ENCODE data around the gene UTP11.

The UTP11 gene

DNA sequence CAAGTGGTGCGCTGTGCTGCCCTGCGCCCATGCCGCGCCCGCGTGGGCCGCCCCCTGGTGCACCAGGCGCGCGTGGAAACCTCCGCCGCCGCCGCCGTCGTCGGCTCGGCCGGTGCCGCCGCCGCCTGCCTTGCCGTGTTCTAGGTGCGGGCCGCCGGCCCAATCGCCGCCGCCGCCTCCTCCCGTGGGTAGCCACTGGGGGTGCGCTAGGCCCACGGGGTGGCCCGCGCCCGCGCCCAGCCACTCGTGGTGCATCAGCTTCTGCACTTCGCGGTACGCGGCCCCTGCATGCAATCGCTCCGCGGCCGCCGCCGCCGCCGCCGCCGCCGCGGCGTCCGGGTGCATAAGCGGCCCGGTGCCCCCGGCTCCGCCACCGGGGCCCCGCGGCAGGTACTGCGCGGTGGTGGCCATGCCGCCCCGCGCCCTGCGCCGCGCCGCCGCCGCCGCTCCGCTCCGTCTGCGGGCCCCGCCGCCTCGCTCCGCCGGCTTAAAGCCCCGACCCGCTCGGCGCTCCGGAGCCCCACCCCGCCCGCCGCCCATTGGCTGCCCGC, 33.9 kb downstream of the UTP11 start, which contains the start of gene POU3F1:
Gene POU3F1, minus strand, starts transcription at position 461 of the 551 bp plus-strand sequence. Its CDS starts 50 bp downstream, at position 411.
- no peak for DNase-seq (ENCODE audit: low read depth)

DNA sequence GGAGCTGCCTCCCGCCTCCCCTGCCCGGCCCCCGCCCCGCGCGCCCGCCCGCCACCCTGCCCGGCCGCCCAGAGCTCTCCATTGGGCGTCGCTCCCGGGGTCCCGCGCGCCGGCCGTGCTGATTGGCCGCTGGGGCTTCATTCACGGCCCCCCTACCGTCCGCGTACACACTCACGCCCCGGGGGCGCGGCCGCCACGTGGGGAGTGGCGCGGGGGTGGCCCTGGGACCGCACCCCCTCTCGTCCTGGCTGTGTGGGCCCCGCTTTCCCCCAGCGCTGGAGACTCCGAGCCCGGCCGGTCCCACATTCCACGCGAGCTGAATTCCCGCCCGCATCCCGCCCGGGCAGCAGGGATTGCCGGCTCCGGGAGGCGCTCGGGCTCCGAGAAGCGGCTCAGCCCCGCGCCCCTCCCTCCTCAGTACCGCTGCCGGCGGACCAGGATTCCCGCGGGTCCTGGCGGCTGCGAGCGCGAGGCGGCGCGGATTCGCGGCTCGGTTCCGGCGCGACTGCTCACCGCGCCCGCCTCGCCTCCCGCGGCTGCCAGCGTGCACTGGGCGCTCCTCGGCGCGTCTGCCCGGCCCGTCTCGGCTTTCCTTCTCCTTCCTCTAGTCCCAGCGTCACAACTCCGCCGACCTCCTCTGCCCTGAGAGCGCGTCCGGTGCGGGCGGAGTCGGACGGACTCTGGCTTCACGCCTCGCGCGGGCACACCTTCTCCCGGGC, 34.5 kb downstream of the UTP11 start:
- DNase-seq (ENCODE audit: low read depth) = no peak

DNA sequence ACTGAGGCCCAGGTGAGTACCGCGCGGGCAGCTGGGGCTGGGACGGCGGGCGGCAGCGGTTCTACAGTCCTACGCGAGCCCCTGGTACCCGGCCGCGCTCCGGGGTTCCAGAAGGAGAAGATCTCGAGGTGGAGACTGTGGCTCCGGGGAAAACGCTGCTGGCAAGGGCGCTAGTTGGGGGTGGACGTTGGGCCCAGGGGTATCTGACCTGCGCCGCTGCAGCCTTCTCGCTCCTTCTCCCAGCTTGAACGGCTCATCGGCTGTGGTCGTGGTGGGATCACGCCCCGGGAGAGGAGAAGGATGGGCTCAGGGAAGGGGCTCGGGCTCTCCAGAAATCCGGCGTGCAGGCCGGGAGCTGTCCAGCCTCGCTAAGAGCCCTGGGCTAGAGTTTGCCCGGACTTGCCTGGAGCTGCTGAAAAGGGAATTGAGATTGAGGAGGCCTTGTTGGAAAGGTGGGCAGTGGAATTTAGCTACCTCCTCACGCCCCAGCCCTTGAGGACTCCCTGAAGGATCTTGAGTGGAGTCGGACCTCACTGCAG, 35.1 kb downstream of the UTP11 start:
- no peak for DNase-seq (ENCODE audit: low read depth)

DNA sequence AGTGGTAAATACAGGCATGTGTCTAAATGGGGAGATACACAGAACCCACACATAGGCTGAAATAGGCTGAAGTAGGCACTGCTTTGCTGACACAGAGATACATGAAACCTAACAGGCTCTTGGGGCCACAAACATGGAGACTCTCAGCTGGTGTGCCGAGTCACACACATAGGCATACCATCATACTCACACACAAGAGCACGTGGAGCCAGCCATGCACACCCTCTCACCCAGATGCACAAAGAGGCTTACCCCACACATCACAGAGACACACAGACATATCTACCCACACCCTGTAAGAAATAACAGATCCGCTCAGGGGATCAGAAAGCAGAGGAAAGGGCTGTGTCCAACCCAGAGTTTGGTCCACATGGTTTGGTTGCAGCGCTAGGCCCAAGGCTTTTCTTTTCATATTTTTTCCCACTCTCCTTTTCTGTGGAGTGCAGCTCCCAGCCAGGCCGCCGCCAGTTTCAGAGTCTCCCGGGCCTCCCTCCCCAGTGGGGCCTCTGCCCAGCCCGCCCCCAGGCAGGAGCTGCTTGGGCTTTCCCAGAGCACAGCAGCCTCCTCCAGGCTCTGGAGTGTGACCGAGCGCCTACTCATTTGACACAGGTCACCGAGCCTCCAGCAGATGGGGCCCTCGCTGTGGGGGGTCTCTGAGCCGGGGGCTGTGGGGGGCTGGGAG, 38.0 kb downstream of the UTP11 start:
- DNase-seq (ENCODE audit: low read depth) = no peak

DNA sequence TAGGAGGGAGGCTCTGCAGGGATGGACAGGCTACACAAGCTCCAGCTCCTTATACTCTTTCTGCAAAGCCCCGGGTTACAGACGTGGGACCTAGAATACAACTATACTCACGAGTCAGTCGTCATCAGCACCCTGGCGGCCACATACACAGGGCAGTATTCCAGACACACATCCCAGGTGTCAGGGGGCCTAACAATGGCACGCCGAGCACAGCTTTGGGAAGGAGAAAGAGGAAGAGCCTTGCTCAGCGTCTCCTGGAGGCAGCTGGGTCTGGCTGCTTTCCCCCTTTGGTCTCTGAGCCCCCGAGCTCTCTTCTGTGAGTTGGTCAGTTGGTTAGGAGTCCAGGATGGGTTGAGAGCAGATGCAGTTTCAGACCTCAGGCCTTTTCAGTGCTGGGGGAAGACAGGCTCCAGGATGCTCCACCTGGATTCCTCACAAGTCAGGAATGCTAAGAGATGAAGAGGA, 38.6 kb downstream of the UTP11 start:
- DNase-seq (ENCODE audit: low read depth) = no peak

DNA sequence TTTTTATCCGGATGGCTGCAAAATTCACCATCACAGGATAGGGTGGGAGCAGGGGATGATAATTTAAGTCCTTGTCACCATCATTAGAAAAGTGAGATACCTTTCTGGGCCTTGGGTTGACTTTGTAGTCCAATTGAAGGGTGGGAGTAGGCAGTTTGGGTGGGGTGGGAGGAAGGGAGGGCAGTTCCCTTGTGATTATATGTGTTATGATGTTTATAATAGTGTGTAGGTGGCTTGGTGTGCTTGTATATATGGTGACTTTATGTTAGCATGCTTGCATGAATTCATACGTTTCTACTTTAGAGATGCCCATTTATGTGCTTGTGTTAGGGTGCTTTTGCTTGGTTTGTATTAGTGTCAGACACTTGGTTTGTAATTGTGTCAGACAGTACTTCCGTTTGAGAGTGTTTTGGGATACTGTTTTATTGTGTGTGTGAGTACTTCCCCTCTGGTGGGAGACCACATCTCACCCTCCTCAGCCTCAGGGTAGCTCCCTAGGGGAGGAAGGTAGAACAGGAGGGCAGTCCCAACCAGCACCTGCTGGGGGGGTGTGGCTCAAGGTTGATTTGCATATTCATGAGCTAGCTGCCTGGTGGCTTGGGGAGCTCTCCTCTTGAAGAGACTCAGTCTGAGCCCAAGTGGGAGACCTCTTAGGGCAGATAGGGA, 40.3 kb downstream of the UTP11 start:
- no peak for DNase-seq (ENCODE audit: low read depth)

DNA sequence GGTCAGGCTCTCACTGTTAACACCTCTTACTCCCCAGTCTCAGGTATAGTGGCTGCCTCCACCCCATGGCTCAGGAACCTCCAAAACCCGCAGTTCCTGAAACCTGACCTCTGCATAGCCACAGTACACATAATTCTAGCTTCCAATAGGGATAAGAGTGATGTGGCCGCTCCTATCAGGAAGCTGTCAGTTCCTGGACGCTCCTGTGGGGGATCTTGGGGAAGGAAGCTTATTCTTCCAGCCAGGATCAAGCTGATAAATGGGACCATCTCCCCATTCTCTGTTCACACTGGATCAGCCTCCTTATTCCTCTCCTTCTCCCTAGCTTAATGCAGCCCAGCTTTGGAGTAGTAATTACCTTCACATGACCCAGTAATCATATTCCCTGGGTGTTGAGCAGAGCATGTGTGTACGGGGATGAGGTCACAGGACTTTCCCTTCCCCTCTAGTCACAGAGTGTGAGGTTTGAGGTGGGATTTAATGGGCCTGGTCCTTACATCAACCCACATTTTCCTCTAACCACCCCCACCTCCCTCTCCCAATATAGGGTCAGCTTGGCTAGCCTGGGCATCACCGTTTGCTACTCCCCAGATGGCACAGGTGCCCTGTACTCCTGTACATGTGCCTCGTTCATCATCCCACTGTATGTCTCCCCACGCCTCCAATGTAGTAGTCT, 41.0 kb downstream of the UTP11 start:
- DNase-seq (ENCODE audit: low read depth) = no peak

DNA sequence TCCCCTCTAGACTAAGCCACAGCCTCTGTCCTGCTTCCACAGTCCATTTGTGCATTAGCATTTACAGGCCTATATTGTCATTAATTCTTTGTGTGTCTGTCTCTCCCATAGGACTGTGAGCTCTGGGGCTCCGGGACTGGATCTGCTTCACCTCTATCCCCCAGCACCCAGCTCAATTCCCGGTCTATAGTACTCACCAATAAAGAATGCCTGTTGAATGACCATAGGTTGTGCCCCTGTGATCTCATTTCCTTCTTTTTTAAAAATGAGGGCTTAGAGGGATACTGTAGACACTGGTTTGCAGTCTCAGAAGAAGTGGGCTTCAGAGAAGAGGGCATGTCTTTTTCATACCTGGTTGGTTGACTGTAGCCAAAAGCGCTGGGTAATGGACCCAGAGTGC, 42.9 kb downstream of the UTP11 start:
- DNase-seq (ENCODE audit: low read depth) = no peak

DNA sequence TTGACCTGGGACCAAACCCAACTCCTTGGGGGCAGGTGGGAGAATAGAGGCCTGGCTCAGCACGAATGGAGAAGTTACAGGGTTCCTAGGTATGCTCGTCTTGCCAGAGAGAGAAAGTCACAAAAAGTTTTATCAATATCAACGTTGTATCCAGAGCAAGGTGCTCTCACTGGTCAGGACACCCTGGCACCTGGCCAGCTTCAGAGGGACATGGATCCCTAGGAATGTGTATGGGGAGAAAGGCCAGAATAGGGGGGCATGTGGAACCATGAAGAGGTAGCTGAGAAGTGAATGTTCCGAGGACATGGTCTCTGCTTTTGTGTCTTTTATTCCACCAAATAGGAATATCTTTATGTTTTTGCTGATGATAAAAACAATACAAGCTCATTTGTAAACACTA, 43.4 kb downstream of the UTP11 start:
- DNase-seq (ENCODE audit: low read depth) = no peak

DNA sequence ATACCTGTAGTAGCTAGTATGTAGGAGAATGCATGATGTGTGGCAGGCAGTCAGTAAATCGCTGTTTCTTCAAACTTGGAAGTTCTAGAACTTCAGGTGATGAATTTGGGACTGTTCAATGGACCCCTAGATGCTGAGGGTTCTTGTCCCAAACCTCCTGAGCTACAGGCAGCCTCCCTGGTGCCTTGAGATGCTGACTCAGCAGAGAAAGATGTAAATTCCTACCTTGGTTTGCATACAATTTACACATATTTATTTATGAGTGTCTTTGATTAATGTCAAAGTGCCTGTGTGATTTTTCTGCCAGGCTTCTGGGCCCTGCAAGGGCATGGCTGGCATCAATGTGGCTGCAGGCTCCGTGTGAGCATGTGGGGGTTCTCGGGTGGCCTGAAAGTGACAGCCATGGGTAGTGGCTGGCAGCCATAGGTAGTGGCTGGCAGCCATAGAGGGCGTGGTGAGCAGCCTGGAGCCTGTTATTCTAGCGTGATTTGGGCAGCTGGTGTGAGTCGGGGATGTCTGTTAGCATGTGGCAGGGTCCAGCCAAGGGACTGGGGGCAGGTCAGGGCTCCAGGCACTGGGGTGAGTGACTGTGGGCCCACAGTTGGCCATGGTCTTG, 47.2 kb downstream of the UTP11 start:
- DNase-seq (ENCODE audit: low read depth) = no peak

DNA sequence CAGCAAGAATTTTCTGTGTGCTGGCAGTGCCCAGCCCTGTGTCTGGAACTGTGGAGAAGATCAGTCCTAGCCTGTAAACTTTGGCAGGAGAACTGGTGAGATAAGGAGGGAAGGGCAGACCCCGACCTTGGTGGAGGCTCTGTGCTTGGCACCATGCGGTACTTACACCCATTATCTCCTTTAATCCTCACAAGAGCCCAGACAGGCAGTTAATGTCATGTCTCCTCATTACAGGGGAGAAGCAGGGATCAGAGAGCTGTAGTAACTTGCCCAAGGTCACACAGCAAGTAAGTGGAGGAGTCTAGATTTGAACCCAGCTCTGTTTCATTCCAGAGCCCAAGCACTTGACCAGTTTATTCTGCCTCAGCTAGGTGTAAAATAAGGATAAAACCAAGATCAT, 48.0 kb downstream of the UTP11 start:
- DNase-seq (ENCODE audit: low read depth) = no peak

DNA sequence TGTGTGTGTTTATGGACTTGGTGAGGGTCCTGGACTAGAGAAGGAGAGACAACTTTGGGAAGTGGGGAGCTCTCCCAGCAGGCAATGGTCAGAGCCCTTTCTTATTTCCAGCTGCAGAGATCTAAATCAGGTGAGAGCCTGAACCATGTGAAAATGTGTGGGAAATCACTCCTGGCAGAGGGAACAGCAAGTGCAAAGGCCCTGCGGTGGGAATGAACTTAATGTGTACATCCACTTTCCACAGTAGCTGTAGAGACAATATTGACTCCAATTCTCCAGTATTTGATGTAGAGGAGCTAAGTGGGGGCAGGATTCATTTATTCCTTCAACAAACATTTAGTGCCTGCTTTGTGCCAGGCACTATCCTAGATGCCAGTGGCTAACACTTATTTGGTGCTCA, 48.8 kb downstream of the UTP11 start:
- DNase-seq (ENCODE audit: low read depth) = no peak

DNA sequence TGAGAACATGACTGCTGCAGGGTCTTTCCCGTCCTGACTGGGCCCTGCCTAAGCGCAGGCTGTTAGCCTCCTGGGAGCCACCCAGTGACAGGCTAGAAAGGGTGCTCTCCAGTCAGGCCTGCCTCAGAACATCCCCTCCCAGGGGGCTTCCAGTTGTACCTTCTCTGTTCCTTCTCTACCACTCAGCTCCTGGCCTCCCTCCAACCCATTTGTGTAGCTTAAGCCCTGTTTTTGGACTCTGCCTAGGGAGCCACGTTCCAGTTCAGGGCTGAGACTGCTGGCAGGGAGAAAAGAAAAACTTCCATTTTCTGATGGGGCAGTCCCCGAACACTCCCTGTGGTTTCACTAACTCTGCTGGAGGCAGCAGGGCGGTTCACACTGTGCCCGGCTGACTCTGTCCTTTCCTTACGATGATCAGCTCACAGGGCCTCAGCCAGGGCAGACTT, 49.4 kb downstream of the UTP11 start:
- no peak for DNase-seq (ENCODE audit: low read depth)

DNA sequence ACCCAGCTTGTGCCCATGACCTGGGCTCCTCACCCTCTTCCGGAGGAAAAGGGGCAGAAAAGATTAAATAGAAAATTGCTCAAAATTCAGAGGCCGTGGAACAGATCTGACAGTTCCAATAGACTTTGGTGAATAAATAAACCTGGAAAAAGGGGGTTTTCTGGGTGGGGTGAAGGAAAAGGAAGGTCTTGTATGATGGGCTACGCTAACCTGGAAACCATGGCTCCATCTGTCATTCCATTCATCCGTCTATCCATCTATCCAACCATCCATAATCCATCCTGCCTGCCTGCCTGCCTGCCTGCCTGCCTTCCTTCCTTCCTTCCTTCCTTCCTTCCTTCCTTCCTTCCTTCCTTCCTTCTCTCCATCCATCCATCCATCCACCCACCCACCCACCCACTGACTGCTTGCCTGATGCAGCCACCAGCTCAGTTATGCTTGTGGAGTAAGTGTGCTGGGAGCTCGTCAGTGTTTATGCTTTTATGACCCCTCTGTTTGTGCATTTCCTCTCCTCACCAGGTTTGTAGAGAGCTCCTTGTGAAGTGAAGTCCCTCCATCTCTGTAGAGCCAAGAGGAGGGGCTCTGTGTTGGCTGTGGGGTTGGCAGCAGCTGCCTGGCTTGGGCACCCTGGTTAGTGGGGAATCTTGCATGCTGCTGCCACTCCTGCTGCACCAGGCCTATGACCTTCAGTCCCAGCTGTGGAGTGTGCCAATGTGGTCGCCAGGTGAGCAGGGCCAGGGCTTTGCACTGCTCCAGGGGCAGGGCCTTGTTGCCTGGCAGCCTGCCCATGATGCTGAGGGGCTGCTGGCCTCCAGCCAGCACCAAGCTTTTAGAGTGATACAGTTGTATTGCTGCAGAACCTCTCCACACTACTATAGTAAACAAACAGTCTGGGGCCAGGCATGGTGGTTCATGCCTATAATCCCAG, 50.1 kb downstream of the UTP11 start:
- DNase-seq (ENCODE audit: low read depth) = no peak

DNA sequence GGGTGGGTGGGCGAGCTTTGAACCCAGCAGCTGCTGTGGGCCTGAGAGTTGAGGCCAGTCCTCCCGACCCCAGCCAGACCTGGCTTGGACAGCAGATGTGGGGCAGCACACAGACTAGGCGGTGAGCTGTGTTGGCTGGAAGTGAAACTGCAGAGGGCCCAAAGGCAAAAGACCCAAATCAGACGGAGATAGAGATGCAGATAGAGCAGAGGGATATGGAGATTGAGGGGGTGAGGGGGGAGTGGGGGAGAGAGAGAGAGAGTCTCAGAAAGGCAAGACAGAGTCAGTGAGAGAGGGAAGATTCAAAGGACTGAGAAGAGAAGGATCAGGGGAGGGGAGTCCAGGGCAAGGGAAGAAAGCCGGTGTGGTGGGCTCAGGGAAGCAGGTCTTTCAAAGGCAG, 51.1 kb downstream of the UTP11 start:
- no peak for DNase-seq (ENCODE audit: low read depth)

DNA sequence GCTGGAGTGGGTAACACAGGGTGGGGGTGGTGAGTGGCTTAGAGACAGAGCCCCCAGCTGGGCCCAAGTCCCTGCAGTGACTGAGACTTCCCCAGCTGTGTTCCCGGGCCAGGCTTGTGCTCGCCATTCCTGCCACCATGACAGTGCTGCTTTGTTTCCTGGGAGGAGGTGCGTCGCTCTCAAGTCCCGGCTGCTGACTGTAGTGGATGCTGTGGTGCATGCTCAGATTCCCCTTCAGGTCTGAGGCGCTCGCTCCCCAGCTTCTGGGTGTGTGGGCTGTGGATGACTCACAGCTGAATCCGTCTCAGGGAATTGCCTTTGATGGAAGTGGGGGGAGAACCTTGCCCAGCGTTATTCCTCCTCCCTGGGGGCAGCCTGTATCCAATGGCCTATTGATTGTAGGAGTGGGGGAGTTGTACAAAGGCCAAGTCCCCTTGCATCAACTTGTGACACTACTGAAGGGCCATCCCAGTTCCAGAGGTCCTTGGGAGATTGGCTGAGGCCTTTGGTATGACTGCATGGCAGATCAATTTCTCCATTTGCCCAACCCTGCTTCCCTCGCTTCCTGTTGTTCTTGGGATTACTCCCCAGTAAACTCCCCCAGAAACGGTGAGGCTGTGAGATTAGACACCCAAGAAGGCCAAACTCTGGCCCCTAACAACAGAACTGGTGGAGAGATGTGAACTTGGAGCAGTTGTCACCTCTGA, 51.8 kb downstream of the UTP11 start:
- no peak for DNase-seq (ENCODE audit: low read depth)

DNA sequence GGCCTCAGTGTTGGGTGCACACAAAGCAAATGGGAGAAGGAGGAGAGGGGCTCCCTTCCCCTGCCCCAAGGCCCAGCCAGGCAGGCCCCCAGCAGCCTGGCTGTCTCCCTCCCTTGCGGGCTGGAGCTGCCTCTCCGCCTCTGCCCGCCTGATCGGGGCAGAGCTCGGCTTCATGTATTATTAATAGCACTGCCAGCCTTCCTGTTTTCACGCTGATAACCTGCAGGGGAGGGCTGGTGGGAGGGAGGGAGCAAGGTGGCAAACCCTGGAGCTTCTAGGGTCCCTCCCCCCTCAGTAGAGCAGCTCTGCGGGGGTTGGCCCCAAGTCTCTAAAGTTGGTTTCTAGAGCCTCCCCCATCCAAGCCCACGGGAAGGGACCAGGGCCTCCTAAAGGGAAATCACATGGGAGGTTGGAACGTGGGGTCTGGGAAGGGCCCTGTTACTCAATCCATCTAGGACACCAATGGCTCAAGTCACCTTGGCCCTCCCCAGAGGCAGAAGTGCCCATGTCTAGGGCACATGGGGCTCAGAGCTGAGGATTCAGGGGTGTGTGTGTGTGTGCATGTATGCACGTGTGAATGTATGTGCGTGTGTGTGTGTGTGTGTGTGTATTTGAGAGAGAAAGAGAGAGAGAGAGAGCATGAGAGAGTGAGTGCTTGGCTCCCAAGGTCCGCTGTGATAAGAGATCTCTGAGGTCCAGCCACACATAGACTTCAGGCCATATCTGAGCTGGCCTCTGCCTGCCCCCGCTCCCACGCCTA, 55.9 kb downstream of the UTP11 start:
- no peak for DNase-seq (ENCODE audit: low read depth)

DNA sequence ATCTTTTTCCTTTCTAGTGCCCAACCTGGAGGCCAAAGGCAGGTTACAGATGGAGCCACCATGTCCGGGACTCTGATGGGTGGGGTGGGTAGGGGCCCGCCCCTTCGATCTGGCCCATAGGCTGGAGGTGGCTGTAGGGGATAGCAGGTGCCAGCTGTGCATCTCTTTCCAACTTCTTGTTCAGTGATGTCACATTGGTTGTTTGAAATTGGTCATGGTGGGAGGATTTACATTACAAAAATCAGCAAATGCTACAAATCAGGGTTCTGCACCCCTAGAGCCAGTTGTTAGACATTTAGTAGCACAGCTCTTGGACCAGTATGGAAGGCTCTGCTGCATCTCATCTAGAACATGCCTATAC, 56.4 kb downstream of the UTP11 start:
- no peak for DNase-seq (ENCODE audit: low read depth)

All from HS-5 (cell line).